ENCODE data around the gene SOD2.
"Not testable (repeated sequence)": the region's sequence is repeated elsewhere in the genome, so short reads cannot be mapped to it uniquely, and the experiment has no call there.

SOD2 gene

GRCh38 chr6:159680104-159680503, 12.9 kb downstream of the SOD2 start:
- no peak for DNase-seq

DNA sequence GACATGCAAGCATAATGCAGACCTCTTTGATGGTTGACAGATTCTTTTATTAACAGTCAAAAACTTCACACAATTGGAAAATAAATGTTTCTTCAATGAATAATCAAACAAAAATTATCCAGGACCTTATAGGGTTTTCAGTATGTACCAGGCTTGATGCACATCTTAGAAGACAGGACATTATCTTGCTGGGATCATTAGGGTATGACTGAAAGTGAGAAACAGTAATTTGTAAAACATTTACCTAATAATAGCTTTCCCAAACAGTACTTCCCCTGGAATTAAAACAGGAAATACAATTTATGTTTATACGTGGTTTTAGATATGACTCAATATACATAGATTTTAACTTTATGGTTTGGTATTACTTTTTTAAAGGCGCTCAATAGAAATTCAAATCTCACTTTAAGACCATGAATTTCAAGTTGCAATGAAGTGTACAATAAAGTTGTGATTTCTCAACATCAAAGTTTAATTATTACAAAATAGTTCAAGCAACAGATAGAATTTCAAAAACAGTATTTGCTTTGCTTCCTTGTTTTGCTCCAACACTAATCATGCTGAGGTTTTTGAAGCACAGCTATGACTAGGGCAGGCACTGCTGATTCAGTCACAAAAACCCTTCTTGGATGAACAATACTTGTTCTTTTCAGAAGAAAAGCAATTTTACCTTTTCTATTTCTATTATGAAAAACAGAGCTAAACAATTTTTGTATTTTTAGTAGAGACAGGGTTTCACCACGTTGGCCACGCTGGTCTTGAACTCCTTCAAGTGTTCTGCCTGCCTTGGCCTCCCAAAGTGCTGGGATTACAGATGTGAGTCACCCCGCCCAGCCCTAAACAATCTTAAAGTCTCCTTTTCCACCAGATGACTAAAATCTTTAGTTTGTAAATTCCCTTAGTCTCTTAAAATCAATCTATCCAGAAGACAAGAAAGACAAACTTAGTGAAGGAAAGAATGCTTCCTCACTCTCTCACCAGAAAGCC, 13.7 kb downstream of the SOD2 start:
- DNase-seq, result no peak

GRCh38 chr6:159678574-159678973, 14.5 kb downstream of the SOD2 start:
- DNase-seq, result no peak

DNA sequence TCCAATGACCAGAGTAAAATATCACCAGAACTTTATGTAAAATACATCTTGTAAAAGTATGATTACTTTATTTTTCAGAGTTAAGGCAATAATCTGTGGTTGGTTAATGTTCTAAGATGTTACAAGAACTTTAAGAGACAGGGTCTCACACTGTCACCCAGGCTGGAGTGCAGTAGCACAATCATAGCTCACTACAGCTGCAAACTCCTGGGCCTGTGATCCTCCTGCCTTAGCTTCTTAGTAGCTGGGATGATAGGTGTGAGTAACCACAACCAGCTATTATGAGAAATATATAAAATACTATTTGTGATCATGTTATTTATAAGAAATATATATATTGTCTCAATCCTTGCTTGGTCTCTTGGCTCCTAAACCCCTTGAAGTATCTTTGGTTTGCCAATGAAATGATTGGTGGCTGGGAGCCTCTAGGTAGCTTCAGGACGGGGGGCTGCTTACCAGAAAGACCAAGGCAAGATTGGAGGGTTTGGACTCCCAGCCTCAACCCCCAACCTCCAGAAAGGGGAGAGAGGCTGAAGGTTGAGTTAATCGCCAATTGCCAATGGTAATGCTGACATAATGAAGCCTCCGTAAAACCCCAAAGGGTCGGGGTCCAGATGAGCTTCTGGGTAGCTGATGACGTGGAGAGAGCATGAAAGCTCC, 15.4 kb downstream of the SOD2 start:
- no peak for DNase-seq

DNA sequence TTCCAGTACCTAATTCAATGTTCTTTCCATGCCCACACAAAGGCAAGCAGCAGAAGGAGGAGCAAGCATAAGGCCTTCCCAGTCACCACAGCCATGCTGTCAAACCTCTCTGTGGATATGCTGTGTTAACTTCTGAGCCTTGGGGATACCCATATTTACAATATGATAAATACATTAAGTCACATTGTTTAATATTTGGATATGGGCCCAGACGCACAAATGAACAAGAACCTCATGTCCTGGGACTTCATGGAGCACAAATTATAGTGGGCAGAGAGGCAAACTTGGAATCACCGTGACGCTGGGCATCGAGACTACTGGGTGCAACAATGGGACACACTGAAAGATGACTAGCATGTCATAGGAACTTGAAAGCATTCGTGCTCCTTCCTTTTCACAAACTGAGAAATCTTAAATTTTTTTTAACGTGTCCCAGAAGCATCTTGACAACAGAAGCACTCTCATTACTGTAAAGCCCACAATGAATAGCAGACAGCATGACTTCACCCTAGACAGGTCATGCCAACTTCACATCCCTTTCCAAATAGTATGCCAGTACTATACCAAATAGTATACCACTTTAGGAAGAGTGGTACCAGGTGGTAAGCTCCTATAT, 16.0 kb downstream of the SOD2 start:
- no peak for DNase-seq

- not testable (repeated sequence) for DNase-seq
These were observed 16.8 kb downstream of the SOD2 start for GRCh38 chr6:159676236-159676635.

DNA sequence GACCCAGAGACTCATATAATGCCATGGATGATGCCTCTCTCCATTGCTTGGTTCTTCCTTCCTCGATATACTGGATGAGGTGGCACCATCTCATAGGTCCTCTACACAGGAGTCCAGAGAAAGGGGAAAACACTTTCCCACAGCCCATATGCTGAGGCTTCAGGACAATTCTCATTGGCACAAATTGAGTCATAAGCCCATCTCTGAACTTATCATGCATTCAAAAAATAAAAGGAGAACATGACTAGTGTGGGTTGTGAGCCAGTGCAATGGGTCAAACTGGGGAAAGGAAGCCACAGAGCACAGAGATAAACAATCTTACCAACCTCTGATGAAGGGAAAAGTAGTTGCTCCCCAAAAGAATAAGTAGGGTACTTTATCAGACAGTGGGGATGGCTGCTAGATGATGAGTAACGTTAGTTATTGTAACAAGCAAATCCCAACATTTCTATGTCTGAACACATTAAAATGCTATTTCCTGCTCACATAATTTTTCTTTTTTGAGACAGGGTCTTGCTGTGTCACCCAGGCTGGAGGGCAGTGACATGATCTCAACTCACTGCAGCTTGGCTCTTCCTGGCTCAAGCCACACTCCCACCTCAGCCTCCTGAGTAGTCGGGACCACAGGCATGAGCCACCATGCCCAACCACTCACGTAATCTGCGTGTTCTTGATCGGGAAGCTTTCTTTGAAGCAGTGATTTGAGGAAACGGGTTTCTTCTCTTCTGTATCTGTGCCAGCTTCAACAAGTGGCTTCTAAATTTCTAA, 27.0 kb downstream of the SOD2 start:
- DNase-seq, result no peak

GRCh38 chr6:159663368-159663889, 29.6 kb downstream of the SOD2 start:
- DNase-seq, result not testable (repeated sequence)

GRCh38 chr6:159661977-159662376, 31.1 kb downstream of the SOD2 start:
- not testable (repeated sequence) for DNase-seq

DNA sequence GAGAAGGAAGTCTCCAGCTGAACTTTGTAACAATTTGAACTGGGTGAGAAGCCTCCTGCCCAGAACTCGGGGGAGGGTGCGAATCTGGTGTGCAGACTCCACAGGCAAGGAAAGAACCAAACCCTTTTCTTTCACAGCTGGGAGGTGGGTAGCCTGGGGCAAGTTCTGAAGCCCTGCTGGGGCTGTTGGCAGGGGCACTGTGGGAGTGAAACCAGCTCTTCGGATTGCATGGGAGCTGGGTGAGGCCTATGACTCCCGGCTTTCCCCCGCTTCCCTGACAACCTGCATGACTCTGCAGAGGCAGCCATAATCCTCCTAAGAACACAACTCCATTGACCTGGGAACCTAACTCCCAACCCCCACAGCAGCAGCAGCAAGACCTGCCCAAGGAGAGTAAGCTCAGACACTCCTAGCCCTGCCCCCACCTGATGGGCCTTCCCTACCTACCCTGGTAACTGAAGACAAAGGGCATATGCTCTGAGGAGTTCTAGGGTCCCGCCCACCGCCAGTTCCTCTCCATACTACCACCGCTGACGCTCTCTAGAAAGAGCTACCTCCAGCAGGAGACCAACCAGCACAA, 37.5 kb downstream of the SOD2 start:
- DNase-seq, result no peak

DNA sequence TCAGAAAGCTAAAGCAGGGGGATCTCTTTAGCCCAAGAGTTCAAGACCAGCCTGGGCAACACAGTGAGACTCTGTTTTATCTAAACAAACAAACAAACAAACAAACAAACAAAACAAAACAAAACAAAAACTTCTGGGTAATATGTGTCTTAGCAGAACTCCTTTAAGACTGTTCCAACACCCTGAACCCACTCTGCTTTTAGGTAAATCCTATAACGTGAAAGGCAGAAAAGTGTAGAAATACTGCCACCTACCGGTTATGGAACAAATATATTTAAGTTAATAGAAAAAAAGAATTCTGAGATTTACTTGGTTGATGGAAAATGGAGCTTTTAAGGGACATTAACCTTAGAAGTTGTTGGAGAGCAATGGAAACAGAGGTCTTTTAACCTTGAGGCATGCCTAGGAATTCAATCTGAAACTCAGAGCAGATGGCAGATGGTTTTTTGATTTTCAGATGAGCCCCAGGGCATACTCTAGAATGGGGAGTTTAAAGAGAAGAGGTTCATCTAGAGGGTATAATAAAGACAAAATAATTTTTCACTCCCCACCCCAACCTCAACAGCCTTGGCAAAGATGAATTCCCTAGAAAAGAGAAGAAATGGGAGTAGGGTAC, 38.5 kb downstream of the SOD2 start:
- DNase-seq, result no peak

DNA sequence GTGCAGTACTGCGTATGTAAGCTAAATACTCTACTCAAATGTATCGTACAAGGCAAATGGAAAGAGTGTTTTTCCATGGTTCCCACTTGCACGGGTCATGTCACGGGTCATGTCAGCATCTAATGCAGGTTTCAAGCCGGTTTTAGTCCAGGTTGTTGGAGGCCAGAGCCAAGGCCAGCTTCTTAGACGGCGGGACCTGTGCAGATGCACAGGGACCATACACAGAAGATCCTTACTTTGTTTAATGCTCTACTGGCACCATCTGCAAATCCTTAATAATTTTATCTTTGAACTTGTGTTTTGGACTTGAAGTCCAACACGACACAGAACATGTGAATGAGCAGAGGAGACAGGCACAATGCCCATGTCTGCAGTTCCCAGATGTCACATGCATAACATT, 42.7 kb downstream of the SOD2 start:
- DNase-seq, result no peak

- DNase-seq, result no peak
These were observed 43.6 kb downstream of the SOD2 start for GRCh38 chr6:159649441-159649840.

DNA sequence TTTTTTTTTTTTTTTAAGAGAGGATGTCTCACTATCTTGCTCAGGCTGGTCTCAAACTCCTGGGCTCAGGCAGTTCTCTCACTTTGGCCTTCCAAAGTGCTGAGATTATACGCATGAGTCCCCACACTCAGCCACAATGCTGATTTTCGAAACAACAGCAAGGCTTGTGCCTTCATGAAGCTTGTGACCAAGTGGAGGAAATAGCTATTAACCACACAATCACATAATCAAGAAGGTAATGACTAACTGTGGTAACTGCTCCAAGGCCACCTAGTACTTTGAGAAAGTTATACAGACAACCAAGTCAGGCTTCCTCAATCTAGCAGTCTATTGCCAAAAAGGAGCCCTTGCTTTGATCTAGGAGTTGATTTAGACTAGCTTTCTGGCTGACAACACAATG, 46.3 kb downstream of the SOD2 start:
- DNase-seq, result no peak

GRCh38 chr6:159646116-159646515, 46.9 kb downstream of the SOD2 start:
- no peak for DNase-seq

DNA sequence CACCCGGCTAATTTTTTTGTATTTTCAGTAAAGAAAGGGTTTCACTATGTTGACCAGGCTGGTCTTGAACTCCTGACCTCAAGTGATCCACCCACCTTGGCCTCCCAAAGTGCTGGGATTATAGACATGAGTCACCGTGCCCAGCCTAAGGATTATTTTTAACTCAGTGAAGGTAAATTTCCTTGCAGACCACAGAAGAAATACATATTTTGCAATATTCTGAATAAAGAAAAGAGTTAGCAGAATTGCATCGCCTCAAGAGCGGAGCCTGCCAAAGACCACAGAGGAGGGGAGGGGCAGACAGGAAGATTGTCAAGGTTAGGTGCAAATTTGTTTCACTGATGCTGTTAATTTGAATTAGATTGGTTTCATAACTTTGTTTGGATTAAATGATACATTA, 47.4 kb downstream of the SOD2 start:
- no peak for DNase-seq

All from stimulated activated CD4-positive, alpha-beta T cell treated with anti-CD3 and anti-CD28 coated beads, Interleukin-4, amount 100 ng/mL, for 1 hour (primary cell).